A549 (cell line): ENCODE results near the gene APOL3. TPM values are rescaled to one million over a fixed set of nuclear protein-coding genes. Genes with fewer than 3 reads are reported as not detected.

Source experiments
- ATAC-seq, 2 experiments: fragments of 200-7000 bp in 1 of 2; fragments of >200 bp in 1 of 2; cut with Nextera tagmentation in 1 of 2; cut with Tn5 transposase in 1 of 2; 3 replicates each; pipeline versions ENCODE4 v1.8.0 to v1.9.1; 2018 to 2020; ENCODE audit warnings: mild to moderate bottlenecking in 1 of 2, moderate library complexity in 1 of 2
- CTCF ChIA-PET: fragments of 300-600 bp; sonication (Branson Sonifier 250); formaldehyde crosslinking; extraction: SDS; loops from one replicate; lab custom pipeline; 2021; ENCODE audit warnings: antibody characterized with exemption, inconsistent platforms; lab: Yijun Ruan, JAX
- POLR2A ChIA-PET: fragments of 350-600 bp; formaldehyde crosslinking; extraction: SDS; loops from one replicate; lab custom pipeline; 2021; ENCODE audit warnings: antibody characterized with exemption, inconsistent platforms; lab: Yijun Ruan, JAX
- DNase-seq, 2 experiments: peaks; one replicate each; pipeline versions ENCODE4 v3.0.0 to v3.0.0-alpha.2; 2011 to 2016; ENCODE audit warnings: low read depth in 1 of 2, low spot score in 1 of 2
- FAIRE-seq: peaks from 2 replicates; lab custom pipeline; 2011; peaks lifted over from hg19 to GRCh38; lab: Jason Lieb, UNC
- H3K27ac ChIP-seq, 2 experiments: fragments of >200 bp; sonication (Bioruptor Twin); formaldehyde crosslinking; 3 replicates each; pipeline ENCODE4 v1.5.1; 2016 to 2017
- H3K4me1 ChIP-seq: fragments of >200 bp; sonication (Bioruptor Twin); formaldehyde crosslinking; 3 replicates; pipeline ENCODE4 v1.6.1; 2016
- H3K4me2 ChIP-seq: fragments of >200 bp; sonication (Bioruptor Twin); formaldehyde crosslinking; 3 replicates; pipeline ENCODE4 v1.6.1; 2016
- H3K4me3 ChIP-seq: fragments of >200 bp; sonication (Bioruptor Twin); formaldehyde crosslinking; 3 replicates; pipeline ENCODE4 v1.5.1; 2016
- H3K9me3 ChIP-seq: fragments of >200 bp; sonication (Bioruptor Twin); formaldehyde crosslinking; 3 replicates; pipeline ENCODE4 v1.6.1; 2016
- BCL3 ChIP-seq: fragments of >200 bp; sonication (Bioruptor Twin); formaldehyde crosslinking; IDR thresholded peaks from 3 replicates; pipeline ENCODE4 v1.6.1; 2016
- BHLHE40 ChIP-seq: IDR thresholded peaks from 2 replicates; pipeline ENCODE4 v1.6.1; 2012; ENCODE audit warnings: low read depth, low read length, inconsistent platforms
- E2F6 ChIP-seq: IDR thresholded peaks from 2 replicates; pipeline ENCODE4 v1.6.1; 2012; ENCODE audit warnings: low read depth, borderline replicate concordance
- EHF ChIP-seq: fragments of 250-450 bp; sonication (Bioruptor Pico); IDR thresholded peaks from 2 replicates; pipeline ENCODE4 v1.5.0; 2020; ENCODE audit warnings: mild to moderate bottlenecking
- ELK1 ChIP-seq: fragments of 150-350 bp; IDR thresholded peaks from 2 replicates; pipeline ENCODE4 v1.6.1; 2014; ENCODE audit warnings: low read depth, mild to moderate bottlenecking, low read length
- EP300 ChIP-seq, 2 experiments: fragments of >200 bp; sonication (Bioruptor Twin); formaldehyde crosslinking; IDR thresholded peaks; 2 replicates in 1 of 2; 3 replicates in 1 of 2; pipeline ENCODE4 v1.6.1; 2016 to 2017
- FOSB ChIP-seq: fragments of 250-450 bp; sonication (Bioruptor Pico); IDR thresholded peaks from 2 replicates; pipeline ENCODE4 v1.5.0; 2020; ENCODE audit warnings: mild to moderate bottlenecking, moderate library complexity
- HMGXB4 ChIP-seq: fragments of 250-450 bp; sonication (Bioruptor Pico); IDR thresholded peaks from 2 replicates; pipeline ENCODE4 v1.5.0; 2021; ENCODE audit warnings: mild to moderate bottlenecking, moderate library complexity, borderline replicate concordance
- HOXA7 ChIP-seq: fragments of 250-450 bp; sonication (Bioruptor Pico); IDR thresholded peaks from 2 replicates; pipeline ENCODE4 v1.5.0; 2020; ENCODE audit warnings: mild to moderate bottlenecking, moderate library complexity
- JUNB ChIP-seq: fragments of >200 bp; sonication (Bioruptor Twin); formaldehyde crosslinking; IDR thresholded peaks from 2 replicates; pipeline ENCODE4 v1.6.1; 2016
- KDM1A ChIP-seq: fragments of 200-600 bp; sonication (generic); IDR thresholded peaks from 2 replicates; pipeline ENCODE4 v1.6.1; 2016; ENCODE audit warnings: low read depth, mild to moderate bottlenecking
- MAFK ChIP-seq: fragments of 450-650 bp; IDR thresholded peaks from 2 replicates; pipeline ENCODE4 v1.6.1; 2014; ENCODE audit not compliant: partially characterized antibody
- RCOR1 ChIP-seq: fragments of 150-350 bp; IDR thresholded peaks from 2 replicates; pipeline ENCODE4 v1.6.1; 2014; ENCODE audit warnings: antibody characterized with exemption, low read length, low read depth
- REST ChIP-seq: fragments of 200-600 bp; sonication (generic); IDR thresholded peaks from 2 replicates; pipeline ENCODE4 v1.6.1; 2016; ENCODE audit warnings: antibody characterized with exemption, mild to moderate bottlenecking, moderate library complexity
- RNF2 ChIP-seq: fragments of 200-600 bp; sonication (generic); IDR thresholded peaks from 2 replicates; pipeline ENCODE4 v1.6.1; 2016; ENCODE audit warnings: low read depth, mild to moderate bottlenecking, antibody characterized with exemption, moderate library complexity, borderline replicate concordance
- SMC3 ChIP-seq: fragments of >200 bp; sonication (Bioruptor Twin); formaldehyde crosslinking; IDR thresholded peaks from 3 replicates; pipeline ENCODE4 v1.6.1; 2018; ENCODE audit warnings: inconsistent platforms
- TP53 ChIP-seq: fragments of 250-450 bp; sonication (Bioruptor Pico); IDR thresholded peaks from 2 replicates; pipeline ENCODE4 v1.5.0; 2021; ENCODE audit warnings: mild to moderate bottlenecking, moderate library complexity
- ZNF302 ChIP-seq: fragments of 250-450 bp; sonication (Bioruptor Pico); IDR thresholded peaks from 2 replicates; pipeline ENCODE4 v1.9.0; 2021; ENCODE audit warnings: inconsistent platforms, mild to moderate bottlenecking, moderate library complexity
- WGBS: methylation state at CpG from one replicate; pipeline ENCODE4 v1.1.6; 2017; ENCODE audit errors: missing lambda C conversion rate; 5-methylcytosine and 5-hydroxymethylcytosine counted together
- polyA plus RNA-seq, 4 experiments: library from polyadenylated mRNA; depleted of rRNA in 3 of 4; stranded (reverse); fragments of >200 nt; fragmentation: RNase III in 1 of 4; extraction: RNeasy Plus Mini Kit Qiagen cat#74134 plus additional on column Dnase treatment in 1 of 4; gene quantifications; 2 replicates in 3 of 4; 3 replicates in 1 of 4; pipeline ENCODE4 v1.2.3, GENCODE V29; 2011 to 2017

Gene APOL3
- polyA plus RNA-seq, 2 of the 4 experiments (the other 2 are of a cell fraction), result not detected

- FAIRE-seq (no peak), ATAC-seq (no peak), DNase-seq (no peak)
- H3K4me1 ChIP-seq, result no peaks in the 10 kb centered on the region
- WGBS, result 57% methylated on average over 3 of the region's 3 CpGs
- no peak for TF ChIP-seq TP53 (CRISPR knock-in tag)
- TF ChIP-seq ELK1, result no peak
- no peak for TF ChIP-seq SMC3
- TF ChIP-seq E2F6, result no peak
- no peak for TF ChIP-seq REST
- TF ChIP-seq JUNB, result no peak
- TF ChIP-seq BHLHE40, result no peak
- TF ChIP-seq RCOR1, result no peak
- TF ChIP-seq KDM1A, result no peak
- no peak for TF ChIP-seq ZNF302 (CRISPR knock-in tag)
- TF ChIP-seq RNF2, result no peak
- TF ChIP-seq HMGXB4 (CRISPR knock-in tag), result no peak
- no peak for TF ChIP-seq BCL3
- no peak for TF ChIP-seq FOSB
- TF ChIP-seq EHF, result no peak
- no peak for TF ChIP-seq MAFK
- TF ChIP-seq HOXA7 (CRISPR knock-in tag), result no peak
- no peak for TF ChIP-seq EP300 (IDR thresholded peaks at IDR 0.05)
- CTCF ChIA-PET, result interaction anchor here (0.6 to 1.9 kb wide), 4 partner anchors 12 to 524 kb away, joined by 3 to 5 read pairs (median 4); no protein-coding TSS in a partner anchor
- POLR2A ChIA-PET, result no interaction called here
- H3K27ac ChIP-seq, result no peak overlapping the region
- H3K4me2 ChIP-seq, result no peak overlapping the region
- H3K9me3 ChIP-seq, result 0 out of 3 replicates have a peak, but pooled peaks cover 6% of the 10 kb centered on the region
- H3K4me3 ChIP-seq, result no peak overlapping the region
Measured at GRCh38 chr22:36151006-36151595, 9.5 kb downstream of the APOL3 start.
